ENCODE measurements around the gene ARMH3. TPM values are rescaled to one million over a fixed set of nuclear protein-coding genes. Genes with fewer than 3 reads are reported as not detected.

Gene ARMH3
- total RNA-seq, 1 donor from 2014 or later, result 23.2 TPM

GRCh38 chr10:101950213-101950612, 105.8 kb downstream of the ARMH3 start:
- no peak for FAIRE-seq

DNA sequence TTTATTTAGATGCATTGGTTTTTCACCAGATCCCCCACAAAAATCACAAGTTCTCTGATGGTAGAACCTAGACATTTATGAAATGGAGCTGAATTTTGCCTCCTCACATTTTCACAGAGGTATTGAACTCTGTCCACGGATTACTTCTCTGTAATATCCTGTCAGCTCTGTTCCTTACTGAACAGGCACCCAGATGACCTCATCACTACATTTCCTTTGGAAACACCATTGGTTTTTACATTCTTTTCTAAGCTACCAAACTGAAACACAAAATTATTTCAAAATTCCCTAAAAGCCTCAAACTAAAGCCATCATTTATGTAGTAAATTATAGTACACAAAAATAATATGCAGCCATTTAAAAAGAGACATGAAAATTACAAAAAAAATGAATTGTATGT, 114.1 kb downstream of the ARMH3 start:
- DNase-seq (ENCODE audit: low spot score in 2 of 2), result no peak
- no peak for FAIRE-seq

More at GRCh38 chr10:101950213-101950612, 105.8 kb downstream of the ARMH3 start:
- DNase-seq (ENCODE audit: low spot score in 2 of 2), result no peak

DNA sequence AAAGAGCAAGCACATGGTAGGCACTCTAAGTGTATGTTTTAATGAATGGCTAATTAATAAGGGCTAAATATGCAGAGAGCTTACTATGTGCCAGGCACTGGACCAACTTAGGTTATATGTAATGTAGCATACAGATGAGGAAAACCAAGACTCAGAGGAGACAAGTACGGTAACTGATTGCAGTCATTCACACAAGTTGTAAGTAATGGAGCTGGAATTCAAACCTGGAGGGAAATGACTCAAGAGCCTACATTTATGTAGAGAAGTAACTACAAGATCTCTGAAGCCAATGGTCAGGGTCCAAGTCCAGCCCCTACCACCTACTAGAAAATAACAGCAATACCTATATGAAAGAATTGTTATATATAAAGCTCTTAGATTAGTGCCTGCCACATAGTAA, 115.1 kb downstream of the ARMH3 start:
- no peak for DNase-seq (ENCODE audit: low spot score in 2 of 2)
- no peak for FAIRE-seq

DNA sequence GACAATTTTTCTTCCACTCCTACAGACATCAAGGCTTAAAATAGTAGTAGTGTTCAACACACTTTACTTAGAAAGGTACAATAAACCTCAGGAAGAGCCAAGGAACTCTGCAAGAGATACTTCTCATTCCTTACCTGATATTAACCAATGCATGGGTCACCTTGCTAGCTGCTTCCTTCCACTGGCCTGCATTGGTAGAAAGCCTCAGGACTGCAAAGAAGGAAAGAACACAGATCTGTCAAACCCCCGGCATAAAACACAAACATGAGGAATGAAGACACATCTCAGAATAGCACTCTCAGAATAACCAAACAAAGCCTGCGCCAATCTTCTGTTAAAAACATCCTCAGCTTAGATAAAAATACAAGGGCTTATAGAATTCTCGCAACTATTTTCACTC, 116.2 kb downstream of the ARMH3 start:
- DNase-seq (ENCODE audit: low spot score in 2 of 2), result no peak
- no peak for FAIRE-seq

DNA sequence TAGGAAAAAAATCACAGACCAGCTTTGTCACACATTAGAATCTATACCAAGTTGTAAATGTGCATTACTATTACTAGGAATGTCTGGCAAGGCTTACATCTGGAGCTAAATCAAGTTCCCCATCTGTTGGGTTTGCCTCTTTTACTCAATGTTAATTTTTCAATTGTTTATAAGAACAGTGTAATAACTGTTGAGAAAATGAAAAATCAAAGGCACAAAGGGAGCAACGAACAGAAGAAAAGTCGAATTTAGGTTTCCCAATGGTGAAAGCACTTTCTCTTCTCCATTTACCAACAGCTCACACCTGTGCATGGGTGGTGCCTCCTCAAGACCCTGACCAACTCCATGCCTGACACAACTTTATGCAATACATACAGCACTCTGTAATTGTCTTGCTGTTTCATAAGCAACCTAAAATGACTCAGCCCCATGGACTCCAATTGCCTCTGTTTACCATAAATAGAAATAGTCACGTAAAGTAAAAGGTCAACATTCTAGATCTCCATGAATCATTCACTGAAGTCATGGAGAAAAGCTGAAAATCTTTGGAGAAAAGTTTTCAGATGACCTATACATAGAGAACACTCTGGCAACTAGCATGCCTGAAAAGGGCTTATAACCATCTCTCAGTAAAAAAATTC, 116.8 kb downstream of the ARMH3 start:
- FAIRE-seq (no peak), DNase-seq (ENCODE audit: low spot score in 2 of 2) (no peak)

DNA sequence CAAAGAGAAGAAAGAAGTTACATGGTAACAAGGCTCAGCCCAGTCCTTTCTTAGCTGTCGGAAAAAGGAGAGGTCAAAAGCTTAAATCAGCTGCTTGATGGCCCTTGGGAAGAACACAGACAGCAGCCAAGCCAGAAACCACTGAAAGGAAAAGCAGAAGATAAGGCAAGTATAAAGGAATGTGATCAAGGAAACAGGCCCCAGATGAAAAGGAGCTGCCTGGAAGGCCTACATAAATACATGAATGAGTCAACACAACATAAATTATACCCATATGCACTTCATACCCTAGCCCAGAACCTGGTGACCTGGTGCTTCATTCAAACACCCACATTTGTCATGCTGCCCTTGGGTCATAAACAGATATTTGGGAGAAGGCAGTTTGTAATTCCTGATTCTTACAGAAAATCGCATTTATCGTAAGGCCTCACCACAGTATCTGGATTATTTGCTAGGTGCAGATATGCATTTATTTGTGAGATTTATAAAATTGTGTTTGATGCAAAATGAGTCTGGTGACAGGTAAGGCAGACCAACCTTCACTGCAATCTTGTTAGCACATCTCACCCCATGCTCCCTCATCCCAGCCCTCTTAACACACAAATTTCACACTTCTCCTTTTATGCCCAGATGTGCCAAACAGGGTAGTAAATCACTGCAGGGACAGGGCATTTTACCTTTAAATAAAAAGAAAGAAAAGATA, 117.5 kb downstream of the ARMH3 start:
- DNase-seq (ENCODE audit: low spot score in 2 of 2), result no peak
- no peak for FAIRE-seq

DNA sequence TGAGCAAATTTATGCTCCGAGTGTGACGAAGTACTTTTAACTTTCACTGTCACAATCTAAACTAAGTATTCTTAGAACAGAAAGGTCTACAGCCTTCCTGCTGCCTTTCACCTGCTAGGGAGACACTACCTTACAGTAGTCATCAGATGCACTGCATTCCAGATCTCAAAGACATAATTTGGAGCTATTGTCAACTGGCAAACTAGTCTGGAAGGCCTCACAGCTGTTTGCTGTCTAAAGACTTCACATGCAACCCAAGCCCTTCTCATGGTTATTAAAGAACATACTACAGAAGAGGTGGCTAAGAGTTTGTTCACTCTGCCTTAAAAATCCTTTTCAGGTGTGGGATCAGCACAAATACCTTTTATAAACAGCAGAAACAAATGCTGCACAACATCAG, 120.5 kb downstream of the ARMH3 start:
- no peak for FAIRE-seq
- no peak for DNase-seq (ENCODE audit: low spot score in 2 of 2)

DNA sequence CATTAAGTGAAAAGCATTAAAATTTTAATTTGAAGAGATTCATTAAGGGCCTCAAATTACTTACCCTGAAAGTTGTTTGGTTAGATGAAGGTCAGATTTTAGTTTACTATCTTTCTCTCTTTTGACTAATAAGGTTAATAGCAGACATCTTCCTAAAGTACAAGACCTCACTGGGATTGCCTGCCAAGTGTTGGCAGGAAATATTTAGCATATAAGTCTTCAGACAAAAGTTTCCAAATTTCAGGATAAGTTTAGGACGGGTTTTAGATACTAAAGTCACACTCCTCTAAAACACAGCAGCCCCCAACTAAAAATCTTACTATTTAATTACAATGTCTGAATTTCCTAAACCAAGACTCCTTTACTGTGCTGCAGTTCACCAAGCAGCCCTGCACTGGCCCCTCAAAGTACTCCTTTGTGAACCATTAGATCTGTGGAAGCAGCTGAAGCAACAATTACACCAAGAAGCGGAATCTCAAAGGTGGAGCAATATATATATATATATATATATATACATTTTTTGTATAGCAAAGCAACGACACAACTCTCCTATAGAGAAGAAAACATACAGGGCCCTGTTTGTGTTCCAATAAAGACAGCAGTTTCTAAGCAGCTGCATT, 121.2 kb downstream of the ARMH3 start:
- FAIRE-seq, result no peak
- DNase-seq (ENCODE audit: low spot score in 2 of 2), result no peak

GRCh38 chr10:101933976-101934375, 122.0 kb downstream of the ARMH3 start:
- DNase-seq (ENCODE audit: low spot score in 2 of 2), result no peak
- no peak for FAIRE-seq

DNA sequence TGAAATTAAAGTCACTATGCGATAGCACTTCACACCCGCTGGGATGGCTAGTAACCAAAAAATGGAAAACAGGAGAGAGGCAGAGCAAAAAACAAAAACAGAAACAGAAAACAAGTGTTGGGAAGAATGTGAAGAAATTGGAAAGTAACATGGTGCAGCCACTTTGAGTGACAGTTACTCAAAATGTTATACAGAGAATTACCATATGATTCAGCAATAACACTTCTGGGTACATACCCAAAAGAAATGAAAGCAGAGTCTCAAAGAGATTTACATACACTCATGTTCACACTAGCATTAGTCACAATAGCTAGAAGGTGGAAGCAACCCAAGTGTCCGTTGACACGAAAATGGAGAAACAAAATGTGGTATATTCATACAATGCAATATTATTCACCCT, 123.8 kb downstream of the ARMH3 start:
- DNase-seq (ENCODE audit: low spot score in 2 of 2) (no peak), FAIRE-seq (no peak)

DNA sequence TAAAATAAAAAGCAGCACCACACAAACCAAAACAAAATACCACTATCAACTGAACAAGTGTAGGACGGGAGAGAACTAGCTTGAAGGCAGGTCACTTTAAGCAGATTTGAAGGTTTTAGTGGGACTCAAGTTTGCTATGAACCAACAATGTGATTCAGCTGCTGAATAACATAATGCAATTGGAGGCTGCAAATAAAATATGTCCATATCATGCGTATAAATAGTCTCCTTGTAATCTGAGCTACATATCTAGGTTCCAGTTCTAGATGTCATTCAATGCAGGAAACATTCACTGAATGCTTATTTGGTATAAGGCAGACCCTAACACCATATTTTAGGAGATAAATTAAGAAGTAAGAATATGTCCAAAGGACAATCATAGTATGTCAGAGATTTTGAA, 130.9 kb downstream of the ARMH3 start:
- FAIRE-seq (no peak), DNase-seq (ENCODE audit: low spot score in 2 of 2) (no peak)

DNA sequence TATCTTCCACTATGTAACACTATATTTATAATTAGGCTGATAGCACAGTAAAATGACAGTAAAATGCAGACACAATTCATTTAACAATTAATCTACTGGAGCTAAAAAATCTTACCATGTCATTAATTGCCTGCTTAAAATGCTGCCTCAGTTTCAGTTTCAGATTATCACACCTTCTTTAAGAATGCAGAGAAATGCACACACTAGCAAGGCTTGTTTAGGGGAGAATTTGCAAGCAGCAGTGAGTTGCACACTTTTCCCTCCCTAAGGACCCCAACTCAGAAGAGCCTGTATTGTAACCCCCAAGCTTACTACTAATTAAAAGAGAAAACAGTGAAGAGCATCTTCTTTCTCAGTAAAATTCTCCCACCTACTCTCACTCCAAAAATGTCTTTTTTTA, 132.7 kb downstream of the ARMH3 start:
- DNase-seq (ENCODE audit: low spot score in 2 of 2) (no peak), FAIRE-seq (no peak)

- FAIRE-seq, result no peak
- no peak for DNase-seq (ENCODE audit: low spot score in 2 of 2)
Measured at GRCh38 chr10:101922846-101923245, 133.1 kb downstream of the ARMH3 start.

DNA sequence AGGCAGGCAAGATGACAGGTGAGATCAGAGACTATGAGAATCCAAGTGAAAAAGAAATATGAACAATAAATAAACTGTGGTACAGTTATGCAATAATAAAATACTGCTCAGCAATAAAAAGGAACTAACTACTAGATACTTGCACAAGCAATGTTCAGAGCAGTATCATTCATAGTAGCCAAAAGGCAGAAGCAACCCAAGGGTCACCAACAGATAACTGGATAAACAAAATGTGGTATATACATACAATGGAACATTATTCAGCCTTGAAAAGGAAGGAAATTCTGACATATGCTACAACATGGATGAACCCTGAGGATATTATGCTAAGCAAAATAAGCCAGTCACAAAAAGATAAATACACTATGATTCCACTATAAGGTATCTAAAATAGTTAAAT, 135.4 kb downstream of the ARMH3 start:
- FAIRE-seq (no peak), DNase-seq (ENCODE audit: low spot score in 2 of 2) (no peak)

DNA sequence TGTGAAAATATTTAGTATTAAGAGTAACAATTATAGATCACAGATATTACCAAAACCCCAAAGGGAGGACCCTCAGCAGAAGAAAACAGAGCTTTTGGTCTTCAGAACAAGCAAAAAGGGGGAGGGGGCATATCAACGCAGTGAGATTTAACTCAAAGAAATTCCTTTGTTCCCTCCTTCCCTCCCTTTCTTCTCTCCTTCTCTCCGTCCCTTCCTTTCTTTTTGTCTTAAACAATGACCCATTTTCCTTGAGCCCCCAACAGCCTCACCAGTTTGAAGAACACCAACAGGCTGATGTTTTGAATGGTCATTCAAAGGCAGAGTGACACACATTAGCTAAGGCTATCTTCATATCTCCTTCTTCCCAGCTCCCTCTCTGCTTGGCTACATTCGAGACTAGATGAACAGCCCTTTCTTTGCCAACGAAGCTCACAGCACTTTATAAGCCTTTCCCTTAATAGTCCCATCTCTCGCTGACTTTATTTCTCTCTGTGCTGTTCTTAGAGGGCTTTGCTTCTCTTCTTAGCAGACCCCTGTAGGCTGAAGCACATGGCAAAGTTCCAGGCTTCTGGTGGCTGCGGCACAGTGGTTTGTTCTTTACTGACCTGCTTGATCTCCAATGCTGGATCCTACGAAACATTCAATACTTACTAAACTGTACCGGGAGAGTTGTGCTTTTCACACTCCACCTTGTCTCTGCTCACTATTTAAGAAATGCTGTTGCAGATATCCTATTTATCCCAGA, 136.8 kb downstream of the ARMH3 start:
- FAIRE-seq, result no peak
- no peak for DNase-seq (ENCODE audit: low spot score in 2 of 2)

DNA sequence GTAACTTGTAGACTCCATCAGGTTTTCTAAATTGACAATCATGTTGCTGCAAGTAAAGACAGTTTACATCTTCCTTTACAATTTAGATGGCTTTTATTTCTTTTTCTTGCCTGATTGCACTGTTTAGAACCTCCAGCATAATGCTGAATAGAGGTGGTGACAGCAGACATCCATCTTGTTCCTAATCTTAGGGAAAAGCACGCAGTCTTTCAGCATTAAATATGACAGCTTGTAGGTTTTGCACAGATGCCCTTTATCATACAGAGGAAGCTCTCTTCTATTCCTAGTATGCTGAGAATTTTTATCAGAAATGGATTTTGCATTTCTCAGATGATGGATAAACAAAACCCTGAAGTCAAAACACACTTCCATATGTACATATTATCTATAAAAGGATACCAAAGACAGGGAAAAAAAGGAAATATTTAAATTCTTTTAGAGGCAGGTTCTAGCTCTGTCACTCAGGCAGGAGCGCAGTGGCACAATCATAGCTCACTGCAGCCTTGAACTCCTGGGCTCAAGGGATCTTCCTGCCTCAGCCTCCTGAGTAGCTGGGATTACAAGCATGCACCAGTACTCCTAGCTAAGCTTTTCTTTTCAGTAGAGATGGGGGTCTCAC, 143.3 kb downstream of the ARMH3 start:
- DNase-seq (ENCODE audit: low spot score in 2 of 2), result no peak
- FAIRE-seq, result no peak

- no peak for FAIRE-seq
- DNase-seq (ENCODE audit: low spot score in 2 of 2), result no peak
Measured at GRCh38 chr10:101906586-101907183, 149.3 kb downstream of the ARMH3 start.

DNA sequence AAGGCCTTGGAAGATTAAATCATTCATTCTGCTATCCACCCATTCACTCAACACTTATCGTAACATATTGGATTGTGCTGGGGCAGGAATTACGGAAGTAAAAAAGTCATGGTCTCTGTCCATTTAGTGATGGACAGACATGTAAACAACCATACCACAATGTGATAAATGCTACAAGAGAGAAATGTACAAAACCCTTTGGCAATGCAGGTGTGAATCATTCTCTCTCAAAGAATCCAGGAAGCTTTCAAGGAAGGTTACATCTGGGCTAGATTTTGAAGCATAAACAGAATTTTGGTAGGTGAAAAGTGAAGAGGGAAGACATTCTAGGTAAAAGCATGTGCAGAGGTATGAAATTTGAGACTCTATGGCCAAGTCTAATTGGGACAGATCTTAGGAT, 150.7 kb downstream of the ARMH3 start:
- FAIRE-seq (no peak), DNase-seq (ENCODE audit: low spot score in 2 of 2) (no peak)

- FAIRE-seq (no peak), DNase-seq (ENCODE audit: low spot score in 2 of 2) (peak in 1 of 2 donors; percentile 24)
Measured at GRCh38 chr10:101903827-101904550, 152.0 kb downstream of the ARMH3 start.

DNA sequence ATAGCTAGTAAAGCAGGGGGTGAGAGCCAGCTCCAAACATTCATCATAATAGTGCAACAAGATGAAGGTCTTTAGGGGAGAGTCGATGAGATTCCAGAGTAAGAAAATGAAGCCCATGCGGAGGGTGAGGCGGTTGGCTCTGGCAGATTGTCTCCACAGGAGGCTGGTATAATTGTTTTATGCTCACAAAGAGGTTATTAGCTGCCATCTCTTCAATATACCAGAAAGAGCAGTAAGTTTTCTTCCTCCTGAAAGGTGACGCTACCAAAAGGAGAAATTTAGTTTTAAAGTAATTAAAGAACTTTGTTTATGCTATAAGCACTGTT, 153.2 kb downstream of the ARMH3 start:
- no peak for FAIRE-seq
- no peak for DNase-seq (ENCODE audit: low spot score in 2 of 2)

All from frontal cortex (tissue), 4 donors.